Uterus (tissue), 2 donors: Measurements from ENCODE around the gene HORMAD1.

ENCODE experiments used
- CTCF ChIP-seq, 4 experiments: fragments of 200-600 bp in 2 of 4; fragments of 450-650 bp in 2 of 4; sonication (generic) in 2 of 4; IDR thresholded peaks; one replicate each; pipeline ENCODE4 v1.5.1; 2016 to 2019; ENCODE audit warnings: antibody characterized with exemption in 4 of 4, mild to moderate bottlenecking in 2 of 4, moderate library complexity in 1 of 4
- POLR2A ChIP-seq, 2 donors: fragments of 450-650 bp; IDR thresholded peaks; one replicate each; pipeline ENCODE4 v1.6.1; 2016; ENCODE audit warnings: antibody characterized with exemption in 2 of 2, mild to moderate bottlenecking in 1 of 2, moderate library complexity in 1 of 2

GRCh38 chr1:150649441-150650075, 71.1 kb downstream of the HORMAD1 start:
- TF ChIP-seq CTCF (IDR thresholded peaks at IDR 0.05), result no peak
- TF ChIP-seq POLR2A (IDR thresholded peaks at IDR 0.05), result no peak
